Vagina (tissue), 2 donors: Measurements from ENCODE around the gene LRRC74A.

ENCODE experiments used
- POLR2A ChIP-seq, 2 donors: fragments of 450-650 bp; IDR thresholded peaks; one replicate each; pipeline ENCODE4 v1.6.1; 2017; ENCODE audit warnings: antibody characterized with exemption in 2 of 2, mild to moderate bottlenecking in 2 of 2, moderate library complexity in 2 of 2
- TF ChIP-seq, protein P1 (sequence below), 3 experiments: fragments of 450-650 bp in 2 of 3; fragments of 200-600 bp in 1 of 3; sonication (generic) in 1 of 3; IDR thresholded peaks; one replicate each; pipeline ENCODE4 v1.5.1; 2017 to 2019; ENCODE audit warnings: antibody characterized with exemption in 3 of 3, mild to moderate bottlenecking in 2 of 3, moderate library complexity in 2 of 3

- no peak for TF ChIP-seq POLR2A (IDR thresholded peaks at IDR 0.05)
- TF ChIP-seq, protein P1, sequence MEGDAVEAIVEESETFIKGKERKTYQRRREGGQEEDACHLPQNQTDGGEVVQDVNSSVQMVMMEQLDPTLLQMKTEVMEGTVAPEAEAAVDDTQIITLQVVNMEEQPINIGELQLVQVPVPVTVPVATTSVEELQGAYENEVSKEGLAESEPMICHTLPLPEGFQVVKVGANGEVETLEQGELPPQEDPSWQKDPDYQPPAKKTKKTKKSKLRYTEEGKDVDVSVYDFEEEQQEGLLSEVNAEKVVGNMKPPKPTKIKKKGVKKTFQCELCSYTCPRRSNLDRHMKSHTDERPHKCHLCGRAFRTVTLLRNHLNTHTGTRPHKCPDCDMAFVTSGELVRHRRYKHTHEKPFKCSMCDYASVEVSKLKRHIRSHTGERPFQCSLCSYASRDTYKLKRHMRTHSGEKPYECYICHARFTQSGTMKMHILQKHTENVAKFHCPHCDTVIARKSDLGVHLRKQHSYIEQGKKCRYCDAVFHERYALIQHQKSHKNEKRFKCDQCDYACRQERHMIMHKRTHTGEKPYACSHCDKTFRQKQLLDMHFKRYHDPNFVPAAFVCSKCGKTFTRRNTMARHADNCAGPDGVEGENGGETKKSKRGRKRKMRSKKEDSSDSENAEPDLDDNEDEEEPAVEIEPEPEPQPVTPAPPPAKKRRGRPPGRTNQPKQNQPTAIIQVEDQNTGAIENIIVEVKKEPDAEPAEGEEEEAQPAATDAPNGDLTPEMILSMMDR (IDR thresholded peaks at IDR 0.05) = no peak
Observed at GRCh38 chr14:76877871-76878270, 51.7 kb downstream of the LRRC74A start.
